Mesendoderm (in vitro differentiated cells): ENCODE results near the gene MATR3.
"Not testable (repeated sequence)": the region's sequence is repeated elsewhere in the genome, so short reads cannot be mapped to it uniquely, and the experiment has no call there.

Source experiments
- DNase-seq: peaks from one replicate; pipeline ENCODE4 v3.0.0; 2013
- H2AK5ac ChIP-seq: 2 replicates; pipeline ENCODE4 v1.6.1; 2013; ENCODE audit warnings: low read length, inconsistent platforms
- H2BK120ac ChIP-seq: 2 replicates; pipeline ENCODE4 v1.6.1; 2013; ENCODE audit warnings: low read depth, mild to moderate bottlenecking, low read length, moderate library complexity, mixed read lengths
- H2BK15ac ChIP-seq: replicated peaks from 2 replicates; pipeline ENCODE4 v1.6.1; 2013; ENCODE audit warnings: low read depth, mild to moderate bottlenecking, moderate library complexity
- H2BK5ac ChIP-seq: 2 replicates; pipeline ENCODE4 v1.6.1; 2013; ENCODE audit warnings: low read length, inconsistent platforms
- H3K18ac ChIP-seq: 2 replicates; pipeline ENCODE4 v1.6.1; 2013; ENCODE audit warnings: mild to moderate bottlenecking, low read length, mixed read lengths
- H3K23ac ChIP-seq: one replicate; pipeline ENCODE4 v1.6.1; 2013; ENCODE audit warnings: low read length
- H3K27ac ChIP-seq: 2 replicates; pipeline ENCODE4 v1.5.1; 2013; ENCODE audit warnings: low read depth, mild to moderate bottlenecking, inconsistent platforms, low read length, moderate library complexity
- H3K27me3 ChIP-seq: 2 replicates; pipeline ENCODE4 v1.6.1; 2013; ENCODE audit warnings: low read length, control low read depth, mild to moderate bottlenecking, inconsistent platforms; ENCODE audit not compliant: insufficient read depth, poor library complexity
- H3K36me3 ChIP-seq: 2 replicates; pipeline ENCODE4 v1.6.1; 2013; ENCODE audit warnings: low read length, inconsistent platforms; ENCODE audit not compliant: control insufficient read depth, insufficient read depth
- H3K4ac ChIP-seq: one replicate; pipeline ENCODE4 v1.6.1; 2013; ENCODE audit warnings: low read depth, mild to moderate bottlenecking, low read length, moderate library complexity
- H3K4me1 ChIP-seq: 2 replicates; pipeline ENCODE4 v1.6.1; 2013; ENCODE audit warnings: low read depth, low read length, inconsistent platforms; ENCODE audit not compliant: control insufficient read depth
- H3K4me2 ChIP-seq: 2 replicates; pipeline ENCODE4 v1.6.1; 2013; ENCODE audit warnings: low read length
- H3K4me3 ChIP-seq: 2 replicates; pipeline ENCODE4 v1.5.1; 2013; ENCODE audit warnings: mild to moderate bottlenecking, low read length
- H3K56ac ChIP-seq: one replicate; pipeline ENCODE4 v1.6.1; 2013; ENCODE audit warnings: low read length
- H3K79me1 ChIP-seq: 2 replicates; pipeline ENCODE4 v1.6.1; 2013; ENCODE audit warnings: low read length, inconsistent platforms
- H3K79me2 ChIP-seq: 2 replicates; pipeline ENCODE4 v1.6.1; 2013; ENCODE audit warnings: mild to moderate bottlenecking, low read length; ENCODE audit not compliant: control insufficient read depth, insufficient read depth
- H3K9ac ChIP-seq: 2 replicates; pipeline ENCODE4 v1.6.1; 2013; ENCODE audit warnings: low read length, inconsistent platforms
- H4K5ac ChIP-seq: one replicate; pipeline ENCODE4 v1.6.1; 2013; ENCODE audit warnings: low read length
- H4K8ac ChIP-seq: one replicate; pipeline ENCODE4 v1.6.1; 2013; ENCODE audit warnings: low read depth, mild to moderate bottlenecking, control low read depth, low read length, moderate library complexity
- whole genome bisulfite sequencing: extraction: QIAGEN DNeasy Blood & Tissue Kit; methylation state at CpG from one replicate; pipeline ENCODE4 v1.1.7; 2013; ENCODE audit warnings: low lambda C conversion rate, missing lambda C conversion rate; ENCODE audit not compliant: insufficient coverage; ENCODE audit errors: extremely low coverage; 5-methylcytosine and 5-hydroxymethylcytosine counted together

MATR3 gene

GRCh38 chr5:139306197-139306596 is 12.7 kb downstream of the MATR3 start:
- WGBS, result no CpG with 5 or more reads among the region's 1 CpG
- DNase-seq, result no peak
- no peaks in the 10 kb centered on the region for H3K4me1 ChIP-seq
- no peak overlapping the region for H3K9ac ChIP-seq
- H4K5ac ChIP-seq, result no peak overlapping the region
- H2BK15ac ChIP-seq, result no peak overlapping the region
- H3K27ac ChIP-seq, result no peak overlapping the region
- no peak overlapping the region for H2BK5ac ChIP-seq
- no peak overlapping the region for H3K4ac ChIP-seq
- H3K18ac ChIP-seq, result no peak overlapping the region
- no peak overlapping the region for H3K4me2 ChIP-seq
- no peak overlapping the region for H2BK120ac ChIP-seq
- H3K79me1 ChIP-seq, result no peaks in the 10 kb centered on the region
- H3K56ac ChIP-seq, result no peak overlapping the region
- peaks cover 86% of the 10 kb centered on the region for H3K79me2 ChIP-seq
- H3K36me3 ChIP-seq, result no peaks in the 10 kb centered on the region
- H3K23ac ChIP-seq, result no peak overlapping the region
- no peaks in the 10 kb centered on the region for H3K27me3 ChIP-seq
- no peak overlapping the region for H3K4me3 ChIP-seq
- H4K8ac ChIP-seq, result no peak overlapping the region
- H2AK5ac ChIP-seq, result no peak overlapping the region

- no peak overlapping the region for H3K4me2 ChIP-seq
- H3K18ac ChIP-seq, result no peak overlapping the region
- H3K27ac ChIP-seq, result no peak overlapping the region
- H3K4ac ChIP-seq, result no peak overlapping the region
- H3K4me1 ChIP-seq, result no peaks in the 10 kb centered on the region
- H3K36me3 ChIP-seq, result no peaks in the 10 kb centered on the region
- H2BK120ac ChIP-seq, result no peak overlapping the region
- WGBS, result no CpG with 5 or more reads among the region's 3 CpGs
- no peak overlapping the region for H4K8ac ChIP-seq
- no peaks in the 10 kb centered on the region for H3K79me1 ChIP-seq
- H3K27me3 ChIP-seq, result no peaks in the 10 kb centered on the region
- DNase-seq, result no peak
- no peak overlapping the region for H2BK5ac ChIP-seq
- H3K4me3 ChIP-seq, result no peak overlapping the region
- no peak overlapping the region for H3K56ac ChIP-seq
- peaks cover 85% of the 10 kb centered on the region for H3K79me2 ChIP-seq
- H3K23ac ChIP-seq, result no peak overlapping the region
- H3K9ac ChIP-seq, result no peak overlapping the region
- H2BK15ac ChIP-seq, result no peak overlapping the region
- no peak overlapping the region for H4K5ac ChIP-seq
- H2AK5ac ChIP-seq, result no peak overlapping the region
Observed at GRCh38 chr5:139306628-139307379, 13.3 kb downstream of the MATR3 start.

GRCh38 chr5:139308797-139309196 is 15.3 kb downstream of the MATR3 start:
- Histone ChIP-seq H3K9ac (no peak overlapping the region), H3K27ac (no peak overlapping the region), H3K23ac (no peak overlapping the region), H2BK15ac (no peak overlapping the region), H3K56ac (no peak overlapping the region), H3K4me3 (no peak overlapping the region), H3K18ac (no peak overlapping the region), H2BK120ac (no peak overlapping the region), H3K36me3 (no peaks in the 10 kb centered on the region), H3K4me2 (no peak overlapping the region), H2BK5ac (no peak overlapping the region), H4K8ac (no peak overlapping the region), H3K79me1 (no peaks in the 10 kb centered on the region), H2AK5ac (no peak overlapping the region), H3K79me2 (peaks cover 86% of the 10 kb centered on the region), H3K4ac (no peak overlapping the region), H4K5ac (no peak overlapping the region), H3K4me1 (no peaks in the 10 kb centered on the region), H3K27me3 (no peaks in the 10 kb centered on the region)
- DNase-seq, result no peak

- H2BK120ac ChIP-seq, H3K27me3 ChIP-seq, H3K27ac ChIP-seq, H3K79me1 ChIP-seq, H4K8ac ChIP-seq, H2BK5ac ChIP-seq, H4K5ac ChIP-seq, H3K23ac ChIP-seq, H3K4me1 ChIP-seq, H3K4ac ChIP-seq, H3K18ac ChIP-seq, H3K36me3 ChIP-seq, H2BK15ac ChIP-seq, H2AK5ac ChIP-seq, H3K4me2 ChIP-seq, H3K56ac ChIP-seq, H3K4me3 ChIP-seq, H3K9ac ChIP-seq: not testable (repeated sequence)
- H3K79me2 ChIP-seq, result peaks cover 79% of the 10 kb centered on the region
- peak; percentile 44 for DNase-seq
- no CpG with 5 or more reads among the region's 9 CpGs for WGBS
Observed at GRCh38 chr5:139310715-139311186, 17.2 kb downstream of the MATR3 start.

- no peak overlapping the region for H3K27ac ChIP-seq
Observed at GRCh38 chr5:139312075-139312474, 18.5 kb downstream of the MATR3 start.

GRCh38 chr5:139314276-139314675 is 20.7 kb downstream of the MATR3 start:
- H3K27me3 ChIP-seq, result no peaks in the 10 kb centered on the region
- H3K4ac ChIP-seq, result no peak overlapping the region
- no CpG with 5 or more reads among the region's 1 CpG for WGBS
- no peak overlapping the region for H3K27ac ChIP-seq
- H4K8ac ChIP-seq, result no peak overlapping the region
- no peak overlapping the region for H4K5ac ChIP-seq
- no peak overlapping the region for H2BK5ac ChIP-seq
- peaks cover 65% of the 10 kb centered on the region for H3K79me2 ChIP-seq
- no peak overlapping the region for H2BK15ac ChIP-seq
- no peak overlapping the region for H3K23ac ChIP-seq
- no peak overlapping the region for H3K4me2 ChIP-seq
- no peak overlapping the region for H2BK120ac ChIP-seq
- H3K9ac ChIP-seq, result no peak overlapping the region
- H3K4me3 ChIP-seq, result no peak overlapping the region
- DNase-seq, result no peak
- no peak overlapping the region for H3K18ac ChIP-seq
- H3K4me1 ChIP-seq, result no peaks in the 10 kb centered on the region
- H3K56ac ChIP-seq, result no peak overlapping the region
- peaks cover 5% of the 10 kb centered on the region for H3K36me3 ChIP-seq
- no peak overlapping the region for H2AK5ac ChIP-seq
- H3K79me1 ChIP-seq, result no peaks in the 10 kb centered on the region

More at GRCh38 chr5:139312075-139312474, 18.5 kb downstream of the MATR3 start:
- no peak overlapping the region for H2BK120ac ChIP-seq
- no peak overlapping the region for H2AK5ac ChIP-seq
- no CpG with 5 or more reads among the region's 9 CpGs for WGBS
- H3K23ac ChIP-seq, result no peak overlapping the region
- no peaks in the 10 kb centered on the region for H3K4me1 ChIP-seq
- no peaks in the 10 kb centered on the region for H3K36me3 ChIP-seq
- H3K27me3 ChIP-seq, result no peaks in the 10 kb centered on the region
- no peak overlapping the region for H3K56ac ChIP-seq
- H3K4me2 ChIP-seq, result no peak overlapping the region
- no peak overlapping the region for H3K18ac ChIP-seq
- no peak overlapping the region for H2BK15ac ChIP-seq
- no peak overlapping the region for H3K9ac ChIP-seq
- DNase-seq, result peak; percentile 65
- H3K79me1 ChIP-seq, result no peaks in the 10 kb centered on the region
- no peak overlapping the region for H2BK5ac ChIP-seq
- no peak overlapping the region for H3K4me3 ChIP-seq
- H4K8ac ChIP-seq, result no peak overlapping the region
- H4K5ac ChIP-seq, result no peak overlapping the region
- H3K4ac ChIP-seq, result no peak overlapping the region
- H3K79me2 ChIP-seq, result peaks cover 82% of the 10 kb centered on the region
